ENCODE data around the gene KCNH8. TPM values are rescaled to one million over a fixed set of nuclear protein-coding genes. Genes with fewer than 3 reads are reported as not detected.

KCNH8 gene
- total and polyA plus RNA-seq, 10 of the 15 experiments (the other 5 are each of a cell fraction or from before 2014, with no cell fraction given), result under 0.01 to 0.18 (median 0.07) TPM; not detected in 2

- intact Hi-C loops (cut with micrococcal nuclease; ENCODE audit: unreplicated experiment), result no loop called here
- H3K36me3 ChIP-seq (ENCODE audit: control insufficient read depth in 2 of 2, insufficient read depth in 2 of 2, low read length in 1 of 2), result no peaks in the 10 kb centered on the region
- RAD21 ChIA-PET (ENCODE audit: unreplicated experiment), result no interaction called here
- BruUV-seq (replicated peaks), result no TSS peak
- FAIRE-seq (no peak), ATAC-seq (no peak), DNase-seq (ENCODE audit: low read depth, low spot score) (no peak)
- POLR2A ChIA-PET, result no interaction called here
- H3K9ac ChIP-seq (ENCODE audit: control insufficient read depth, insufficient read depth, low read length), result no peak overlapping the region
- 24% methylated on average over 3 of the region's 3 CpGs for WGBS (ENCODE audit: insufficient coverage, insufficient replicate concordance, low lambda C conversion rate, missing lambda C conversion rate)
- H4K20me1 ChIP-seq (ENCODE audit: control insufficient read depth, insufficient read depth), result no peaks in the 10 kb centered on the region
- no peaks in the 10 kb centered on the region for H3K79me2 ChIP-seq (ENCODE audit: control insufficient read depth, insufficient read depth, low read length)
- no peak overlapping the region for H3K4me3 ChIP-seq
- no peaks in the 10 kb centered on the region for H3K27me3 ChIP-seq (replicated peaks in 1 of 2; ENCODE audit: control insufficient read depth in 2 of 2, insufficient read depth in 2 of 2, low read length in 1 of 2)
- H3K9me3 ChIP-seq (replicated peaks; ENCODE audit: control insufficient read depth, insufficient read depth, low read length), result no peaks in the 10 kb centered on the region
- CTCF ChIA-PET, result interaction anchor here (0.6 kb wide), 1 partner anchor 66 kb away, joined by 3 read pairs; no protein-coding TSS in a partner anchor
- no peak overlapping the region for H3K4me2 ChIP-seq (ENCODE audit: control insufficient read depth, insufficient read depth)
- TF ChIP-seq RUNX3 (IDR thresholded peaks at IDR 0.05; ENCODE audit: low read length), result no peak
- no peak for TF ChIP-seq MXI1 (IDR thresholded peaks at IDR 0.05; ENCODE audit: low read depth, low read length)
- TF ChIP-seq PAX8 (IDR thresholded peaks at IDR 0.05), result no peak
- SMC1A ChIA-PET (ENCODE audit: uncharacterized antibody, unreplicated experiment), result no interaction called here
- in situ Hi-C loops (cut with MboI), result no loop called here
- H3K27ac ChIP-seq (ENCODE audit: control insufficient read depth, insufficient read depth), result no peak overlapping the region
- no peaks in the 10 kb centered on the region for H3K4me1 ChIP-seq (ENCODE audit: control insufficient read depth, insufficient read depth, low read length)
- no peak overlapping the region; the same call in 1 of the 2 replicates for H2AFZ ChIP-seq (ENCODE audit: control insufficient read depth, low read depth, low read length)
These were observed 308.4 kb downstream of the KCNH8 start for GRCh38 chr3:19456738-19457137.

GRCh38 chr3:19457449-19457848 lies 309.1 kb downstream of the KCNH8 start:
- no peak for DNase-seq (ENCODE audit: low read depth, low spot score)
- H3K9ac ChIP-seq (ENCODE audit: control insufficient read depth, insufficient read depth, low read length), result no peak overlapping the region
- TF ChIP-seq FOS (IDR thresholded peaks at IDR 0.05; ENCODE audit: borderline replicate concordance, extremely low read depth, insufficient read length) (no peak), NFYB (IDR thresholded peaks at IDR 0.05; ENCODE audit: insufficient read depth, low read depth, low read length) (no peak), HCFC1 (IDR thresholded peaks at IDR 0.05; ENCODE audit: low read length) (no peak), IKZF2 (IDR thresholded peaks at IDR 0.05) (no peak), NR2C2 (IDR thresholded peaks at IDR 0.05; ENCODE audit: borderline replicate concordance, control insufficient read depth, insufficient read length, low read depth) (no peak), RAD21 (IDR thresholded peaks at IDR 0.05; ENCODE audit: insufficient read depth, low read depth, low read length) (no peak), RUNX3 (IDR thresholded peaks at IDR 0.05; ENCODE audit: low read length) (no peak), RELA (IDR thresholded peaks at IDR 0.05; ENCODE audit: borderline replicate concordance, partially characterized antibody) (no peak), MEF2B (IDR thresholded peaks at IDR 0.05; ENCODE audit: partially characterized antibody, poor library complexity, severe bottlenecking) (no peak), DPF2 (IDR thresholded peaks at IDR 0.05) (no peak), SUZ12 (IDR thresholded peaks at IDR 0.05; ENCODE audit: unreplicated experiment) (no peak), E4F1 (IDR thresholded peaks at IDR 0.05; ENCODE audit: borderline replicate concordance, partially characterized antibody) (no peak), CHD2 (IDR thresholded peaks at IDR 0.05; ENCODE audit: borderline replicate concordance, low read depth, low read length) (no peak), ZNF24 (IDR thresholded peaks at IDR 0.05) (no peak), EED (IDR thresholded peaks at IDR 0.05; ENCODE audit: low read depth) (no peak)
- H3K4me2 ChIP-seq (ENCODE audit: control insufficient read depth, insufficient read depth), result no peak overlapping the region
- no peaks in the 10 kb centered on the region for H3K36me3 ChIP-seq (ENCODE audit: control insufficient read depth in 2 of 2, insufficient read depth in 2 of 2, low read length in 1 of 2)
- ChIA-PET CTCF (no interaction called here), RAD21 (ENCODE audit: unreplicated experiment) (no interaction called here), SMC1A (ENCODE audit: uncharacterized antibody, unreplicated experiment) (interaction anchor here (1.2 kb wide), 1 partner anchor 20 kb away, joined by 3 read pairs; no protein-coding TSS in a partner anchor), POLR2A (no interaction called here)
- no peak overlapping the region for H3K27ac ChIP-seq (ENCODE audit: control insufficient read depth, insufficient read depth)
- H3K27me3 ChIP-seq (replicated peaks in 1 of 2; ENCODE audit: control insufficient read depth in 2 of 2, insufficient read depth in 2 of 2, low read length in 1 of 2), result no peaks in the 10 kb centered on the region
- no peak for FAIRE-seq
- intact Hi-C loops (cut with micrococcal nuclease; ENCODE audit: unreplicated experiment), result no loop called here
- no peak overlapping the region for H3K4me3 ChIP-seq
- no peaks in the 10 kb centered on the region for H4K20me1 ChIP-seq (ENCODE audit: control insufficient read depth, insufficient read depth)
- H3K9me3 ChIP-seq (replicated peaks; ENCODE audit: control insufficient read depth, insufficient read depth, low read length), result no peaks in the 10 kb centered on the region
- WGBS (ENCODE audit: insufficient coverage, insufficient replicate concordance, low lambda C conversion rate, missing lambda C conversion rate), result 57% methylated on average over 3 of the region's 3 CpGs
- BruUV-seq (replicated peaks), result no TSS peak
- ATAC-seq, result no peak
- H2AFZ ChIP-seq (ENCODE audit: control insufficient read depth, low read depth, low read length), result no peak overlapping the region
- no peaks in the 10 kb centered on the region for H3K79me2 ChIP-seq (ENCODE audit: control insufficient read depth, insufficient read depth, low read length)
- in situ Hi-C loops (cut with MboI), result no loop called here
- H3K4me1 ChIP-seq (ENCODE audit: control insufficient read depth, insufficient read depth, low read length), result no peaks in the 10 kb centered on the region
